ENCODE results near the gene NEDD8.

GRCh38 chr14:24261256-24261968, 29.2 kb upstream of the NEDD8 start:
- no peak for TF ChIP-seq CTCF (IDR thresholded peaks at IDR 0.05)
- no peak for TF ChIP-seq POLR2A (IDR thresholded peaks at IDR 0.05)
